ENCODE measurements around the gene COIL. TPM values are rescaled to one million over a fixed set of nuclear protein-coding genes. Genes with fewer than 3 reads are reported as not detected.

Gene COIL
- total and polyA plus RNA-seq, 9 of the 15 experiments (the other 6 are each of a cell fraction or from before 2014, with no cell fraction given), result 23.9 to 41.3 (median 28.7) TPM

GRCh38 chr17:56992364-56992763 is 31.5 kb upstream of the COIL start:
- no peak for ATAC-seq

GRCh38 chr17:56988901-56989572 is 28.2 kb upstream of the COIL start:
- intact Hi-C loops (cut with micrococcal nuclease) (no loop called here), in situ Hi-C loops (cut with MboI) (no loop called here)
- Histone ChIP-seq H3K27me3 (ENCODE audit: control insufficient read depth in 2 of 2, insufficient read depth in 2 of 2, low read length in 2 of 2) (no peaks in the 10 kb centered on the region), H3K4me3 (no peak overlapping the region), H4K20me1 (replicated peaks; ENCODE audit: control insufficient read depth, insufficient read depth, low read length) (no peaks in the 10 kb centered on the region), H3K9me1 (ENCODE audit: control insufficient read depth, insufficient read depth, low read length) (no peaks in the 10 kb centered on the region), H2AFZ (ENCODE audit: low read depth, low read length) (no peak overlapping the region), H3K36me3 (ENCODE audit: control insufficient read depth, insufficient read depth, low read length) (no peaks in the 10 kb centered on the region; the same call in 2 of the 3 replicates), H3K27ac (ENCODE audit: extremely low read depth, low read depth, low read length) (no peak overlapping the region), H3K9ac (ENCODE audit: insufficient read depth in 1 of 2, low read depth in 2 of 2, low read length in 2 of 2) (no peak overlapping the region), H3K4me1 (replicated peaks in 1 of 2; ENCODE audit: control insufficient read depth in 2 of 2, insufficient read depth in 2 of 2, low read length in 2 of 2) (peaks cover 21 to 37% of the 10 kb centered on the region in 2 experiments), H3K9me3 (replicated peaks; ENCODE audit: control insufficient read depth, insufficient read depth, low read depth, low read length) (no peaks in the 10 kb centered on the region), H3K79me2 (ENCODE audit: control insufficient read depth, insufficient read depth, low read length) (no peaks in the 10 kb centered on the region), H3K4me2 (ENCODE audit: insufficient read depth, low read length) (no peak overlapping the region)
- no peak for FAIRE-seq
- BruUV-seq (replicated peaks), result no TSS peak
- 85% methylated on average over 4 of the region's 4 CpGs for WGBS (ENCODE audit: insufficient coverage, low coverage, missing lambda C conversion rate)
- POLR2A ChIA-PET, result interaction anchor here (1.3 kb wide), 1 partner anchor 16 kb away, joined by 3 read pairs; no protein-coding TSS in a partner anchor
- CTCF ChIA-PET (ENCODE audit: low intra/inter-chr PET ratio), result no interaction called here
- ATAC-seq, result no peak
- no peak for TF ChIP-seq ATF1 (CRISPR knock-in tag; IDR thresholded peaks at IDR 0.05)
- no peak for TF ChIP-seq ATF1 (tag; IDR thresholded peaks at IDR 0.05)
- TF ChIP-seq ZKSCAN8 (CRISPR knock-in tag; IDR thresholded peaks at IDR 0.05), result no peak
- TF ChIP-seq ELK1 (CRISPR knock-in tag; IDR thresholded peaks at IDR 0.05), result no peak
- DNase-seq (ENCODE audit: extremely low read depth in 1 of 4, low spot score in 3 of 4), result no peak

More at GRCh38 chr17:56992364-56992763, 31.5 kb upstream of the COIL start:
- Histone ChIP-seq H3K4me2 (ENCODE audit: insufficient read depth, low read length) (no peak overlapping the region), H3K36me3 (ENCODE audit: control insufficient read depth, insufficient read depth, low read length) (no peaks in the 10 kb centered on the region; the same call in 2 of the 3 replicates), H3K9me1 (ENCODE audit: control insufficient read depth, insufficient read depth, low read length) (no peaks in the 10 kb centered on the region), H3K27ac (ENCODE audit: extremely low read depth, low read depth, low read length) (no peak overlapping the region), H3K9me3 (replicated peaks; ENCODE audit: control insufficient read depth, insufficient read depth, low read depth, low read length) (no peaks in the 10 kb centered on the region), H2AFZ (ENCODE audit: low read depth, low read length) (no peak overlapping the region), H4K20me1 (replicated peaks; ENCODE audit: control insufficient read depth, insufficient read depth, low read length) (no peaks in the 10 kb centered on the region), H3K79me2 (ENCODE audit: control insufficient read depth, insufficient read depth, low read length) (no peaks in the 10 kb centered on the region), H3K4me3 (no peak overlapping the region), H3K9ac (ENCODE audit: insufficient read depth in 1 of 2, low read depth in 2 of 2, low read length in 2 of 2) (no peak overlapping the region), H3K27me3 (ENCODE audit: control insufficient read depth in 2 of 2, insufficient read depth in 2 of 2, low read length in 2 of 2) (no peaks in the 10 kb centered on the region), H3K4me1 (replicated peaks in 1 of 2; ENCODE audit: control insufficient read depth in 2 of 2, insufficient read depth in 2 of 2, low read length in 2 of 2) (peaks cover 0 to 10% of the 10 kb centered on the region in 2 experiments; a peak in 3 of 5 replicates)
- no TSS peak for BruUV-seq (replicated peaks)
- in situ Hi-C loops (cut with MboI), result no loop called here
- POLR2A ChIA-PET, result interaction anchor here (0.6 kb wide), 1 partner anchor 739 kb away, joined by 3 read pairs; no protein-coding TSS in a partner anchor
- TF ChIP-seq ELF1 (tag; IDR thresholded peaks at IDR 0.05) (no peak), HNRNPL (IDR thresholded peaks at IDR 0.05; ENCODE audit: low read depth, low read length) (no peak), YBX1 (IDR thresholded peaks at IDR 0.05) (no peak), RAD51 (IDR thresholded peaks at IDR 0.05; ENCODE audit: borderline replicate concordance, low read depth) (no peak), HDAC2 (IDR thresholded peaks at IDR 0.05) (no peak), SMAD2 (IDR thresholded peaks at IDR 0.05; ENCODE audit: low read depth, low read length) (no peak)
- WGBS (ENCODE audit: insufficient coverage, low coverage, missing lambda C conversion rate), result 0% methylated on average over 1 of the region's 1 CpG
- intact Hi-C loops (cut with micrococcal nuclease), result no loop called here
- CTCF ChIA-PET (ENCODE audit: low intra/inter-chr PET ratio), result no interaction called here
- DNase-seq (ENCODE audit: extremely low read depth in 1 of 4, low spot score in 3 of 4) (no peak), FAIRE-seq (no peak)
